GM10266 (cell line): ENCODE results near the gene COG4.

Experiments
- DNase-seq: peaks from one replicate; pipeline ENCODE4 v3.0.0; 2012; ENCODE audit errors: extremely low spot score
- TF ChIP-seq, protein P1 (sequence below): IDR thresholded peaks from 2 replicates; pipeline ENCODE4 v1.5.1; 2012; ENCODE audit warnings: mild to moderate bottlenecking, low read depth; ENCODE audit not compliant: control insufficient read depth, insufficient read depth; ENCODE audit errors: missing control alignments

Gene COG4

DNA sequence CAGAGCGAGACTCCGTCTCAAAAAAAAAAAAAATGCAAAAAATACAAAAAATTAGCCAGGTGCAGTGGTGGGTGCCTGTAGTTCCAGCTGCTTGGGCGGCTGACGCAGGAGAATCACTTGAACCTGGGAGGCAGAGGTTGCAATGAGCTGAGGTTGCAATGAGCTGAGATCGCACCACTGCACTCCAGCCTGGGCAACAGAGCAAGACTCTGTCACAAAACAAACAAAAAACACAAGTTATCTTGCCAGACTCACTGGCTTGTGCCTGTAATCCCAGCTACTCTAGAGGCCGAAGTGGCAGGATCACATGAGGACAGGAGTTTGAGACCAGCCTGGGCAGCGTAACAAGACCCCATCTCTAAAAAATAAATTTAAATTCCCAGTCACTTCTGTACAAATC, 81.0 kb downstream of the COG4 start:
- TF ChIP-seq, protein P1, sequence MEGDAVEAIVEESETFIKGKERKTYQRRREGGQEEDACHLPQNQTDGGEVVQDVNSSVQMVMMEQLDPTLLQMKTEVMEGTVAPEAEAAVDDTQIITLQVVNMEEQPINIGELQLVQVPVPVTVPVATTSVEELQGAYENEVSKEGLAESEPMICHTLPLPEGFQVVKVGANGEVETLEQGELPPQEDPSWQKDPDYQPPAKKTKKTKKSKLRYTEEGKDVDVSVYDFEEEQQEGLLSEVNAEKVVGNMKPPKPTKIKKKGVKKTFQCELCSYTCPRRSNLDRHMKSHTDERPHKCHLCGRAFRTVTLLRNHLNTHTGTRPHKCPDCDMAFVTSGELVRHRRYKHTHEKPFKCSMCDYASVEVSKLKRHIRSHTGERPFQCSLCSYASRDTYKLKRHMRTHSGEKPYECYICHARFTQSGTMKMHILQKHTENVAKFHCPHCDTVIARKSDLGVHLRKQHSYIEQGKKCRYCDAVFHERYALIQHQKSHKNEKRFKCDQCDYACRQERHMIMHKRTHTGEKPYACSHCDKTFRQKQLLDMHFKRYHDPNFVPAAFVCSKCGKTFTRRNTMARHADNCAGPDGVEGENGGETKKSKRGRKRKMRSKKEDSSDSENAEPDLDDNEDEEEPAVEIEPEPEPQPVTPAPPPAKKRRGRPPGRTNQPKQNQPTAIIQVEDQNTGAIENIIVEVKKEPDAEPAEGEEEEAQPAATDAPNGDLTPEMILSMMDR, result no peak
- DNase-seq, result no peak

DNA sequence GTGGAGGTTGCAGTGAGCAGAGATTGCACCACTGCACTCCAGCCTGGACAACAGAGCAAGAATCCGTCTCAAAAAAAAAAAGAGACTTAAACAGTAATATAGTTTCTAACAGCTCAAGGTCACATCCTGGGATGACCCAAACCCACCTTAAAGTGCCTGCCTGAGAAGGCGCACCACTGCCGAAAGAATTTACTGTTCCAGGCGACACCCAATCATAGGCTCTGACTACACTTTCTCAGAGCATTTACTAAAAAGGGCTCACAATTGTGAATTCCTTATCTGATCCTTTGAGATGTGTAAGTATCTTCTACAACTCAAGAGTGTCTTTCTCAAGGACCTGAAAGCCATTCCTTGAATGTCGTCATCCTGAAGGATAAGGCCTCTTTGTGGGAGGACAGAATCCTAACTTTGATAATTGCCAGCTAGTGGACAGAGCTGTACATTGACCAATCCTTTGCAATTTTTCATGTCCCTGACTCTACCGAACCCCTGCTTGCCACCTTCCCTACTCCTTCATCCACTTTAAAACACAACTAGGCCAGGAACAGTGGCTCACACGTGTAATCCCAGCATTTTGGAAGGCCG, 81.9 kb downstream of the COG4 start:
- DNase-seq, result no peak

DNA sequence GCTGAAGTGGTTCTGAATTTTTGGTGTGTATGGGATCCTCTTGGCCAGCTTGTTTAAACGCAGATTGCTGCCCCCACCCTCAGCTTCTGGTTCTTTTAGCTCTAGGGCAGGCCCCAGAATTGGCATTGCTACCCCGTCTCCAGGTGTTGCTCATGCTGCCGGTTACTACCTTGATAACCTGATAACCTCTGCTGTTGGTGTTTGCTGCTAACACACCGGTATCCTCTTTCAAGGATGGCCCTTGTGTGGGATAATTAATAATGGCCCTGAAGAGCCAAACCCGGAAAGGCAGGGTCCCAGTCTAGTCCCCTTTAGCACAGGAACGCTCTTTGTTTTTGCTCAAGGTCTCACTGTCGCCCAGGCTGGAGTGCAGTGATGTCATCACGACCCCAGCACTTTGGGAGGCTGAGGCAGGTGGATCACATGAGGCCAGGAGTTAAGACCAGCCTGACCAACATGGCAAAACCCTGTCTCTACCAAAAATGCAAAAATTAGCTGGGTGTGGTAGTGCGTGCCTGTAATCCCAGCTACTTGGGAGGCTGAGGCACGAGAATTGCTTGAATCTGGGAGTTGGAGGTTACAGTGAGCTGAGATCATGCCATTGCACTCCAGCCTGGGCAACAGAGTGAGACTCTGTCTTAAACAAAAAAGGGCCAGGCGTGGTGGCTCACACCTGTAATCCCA, 83.2 kb downstream of the COG4 start:
- no peak for DNase-seq
- TF ChIP-seq, protein P1, result no peak

More for the DNA sequence above, 81.9 kb downstream of the COG4 start:
- TF ChIP-seq, protein P1, result no peak

DNA sequence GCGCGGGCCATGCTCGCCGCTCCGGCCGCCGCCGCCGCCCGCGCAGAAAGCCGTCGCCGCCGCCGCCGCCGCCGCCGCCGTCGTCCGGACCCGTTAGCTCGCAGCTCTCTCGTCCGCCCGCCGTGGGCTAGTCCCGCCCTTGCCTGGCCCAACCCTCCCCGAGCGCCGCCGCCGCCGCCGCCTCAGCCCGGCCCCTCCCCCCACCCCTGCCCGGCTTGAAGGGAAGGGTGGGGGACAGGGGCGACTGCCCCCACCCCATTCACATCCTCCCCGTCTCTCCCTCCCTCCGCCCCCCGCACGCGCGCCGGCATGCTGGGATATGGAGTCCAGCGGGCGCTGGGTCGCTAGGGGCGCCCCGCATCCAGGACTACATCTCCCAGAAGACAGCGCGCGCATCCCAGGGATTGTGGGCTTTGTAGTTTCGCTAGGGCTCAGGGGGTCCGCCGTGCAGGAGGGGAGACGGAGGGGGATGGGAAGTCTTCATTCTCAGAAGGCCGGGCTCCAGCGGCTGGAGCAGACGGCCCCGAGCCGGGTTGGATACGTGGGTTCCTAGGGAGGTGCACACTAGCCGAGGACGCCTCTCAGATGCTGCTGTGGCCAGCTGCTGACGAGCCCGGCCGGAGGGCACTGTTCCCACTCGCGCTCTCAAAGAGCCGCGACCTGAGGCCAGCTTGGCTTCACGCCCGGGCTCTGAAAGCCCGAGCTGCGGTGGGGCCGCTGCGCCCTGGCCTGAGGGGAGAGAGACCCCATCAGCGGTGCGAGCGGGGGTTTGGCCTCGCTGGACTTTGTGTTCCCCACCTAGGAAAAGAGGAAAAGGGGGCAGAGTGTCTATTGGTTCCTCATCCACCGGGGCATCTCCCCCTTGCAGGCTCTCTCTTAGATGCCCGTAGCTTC, 84.1 kb downstream of the COG4 start, which contains the start of gene ST3GAL2:
ST3GAL2 (minus strand) TSS at position 132 of the 894 bp plus-strand sequence. CDS start 40,570 bp downstream, outside the sequence.
- TF ChIP-seq, protein P1, result no peak
- peak; percentile 97 for DNase-seq

- TF ChIP-seq, protein P1, result no peak
- DNase-seq, result no peak
Observed at GRCh38 chr16:70438585-70438968, 84.8 kb downstream of the COG4 start.

DNA sequence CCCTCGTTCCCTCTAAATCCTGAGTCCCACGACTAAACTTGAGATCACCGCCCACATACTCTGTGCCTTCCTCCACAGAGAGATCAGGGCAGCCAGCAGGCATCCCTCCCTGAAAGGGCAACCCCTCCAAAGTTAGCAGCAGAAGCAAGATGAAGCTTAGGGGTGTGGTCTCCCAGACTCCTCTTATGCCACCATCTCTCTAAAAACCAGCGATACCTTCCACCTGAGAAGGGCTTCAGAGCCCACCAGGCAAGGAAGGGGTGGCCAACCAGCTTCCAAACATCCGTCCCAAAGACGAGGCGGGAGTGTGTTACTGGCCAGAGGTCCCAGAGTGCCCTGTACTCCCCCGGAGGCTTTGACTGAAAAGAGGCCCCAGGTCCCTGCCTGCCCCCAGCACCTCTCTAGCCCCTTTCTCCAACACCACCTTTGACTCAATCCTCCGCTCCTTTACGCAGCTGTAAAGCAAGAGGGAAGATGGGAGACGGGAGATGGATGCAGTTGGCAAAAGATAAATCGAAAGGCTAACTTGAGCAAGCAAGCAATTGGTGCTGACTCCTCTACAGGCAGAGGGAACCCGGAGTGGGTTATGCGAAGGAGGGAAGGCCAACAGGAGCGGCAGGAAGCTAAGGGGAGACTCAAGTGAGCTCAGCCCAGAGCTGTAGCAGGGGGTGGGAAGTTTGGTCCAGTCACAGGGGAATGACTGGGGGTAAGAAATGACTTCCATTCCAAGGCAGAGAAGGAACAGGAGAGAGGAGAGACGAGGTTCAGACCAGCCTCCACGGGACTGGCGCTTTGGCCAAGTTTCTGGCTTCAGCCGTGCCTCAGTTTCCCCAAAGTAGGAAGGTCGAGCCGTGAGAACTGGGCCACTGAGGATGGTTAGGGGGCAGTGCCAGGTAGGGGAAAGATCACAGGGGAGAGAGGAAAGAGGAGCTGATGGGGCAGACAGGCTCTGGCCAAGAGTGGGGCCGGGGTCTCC, 85.5 kb downstream of the COG4 start:
- no peak for DNase-seq
- TF ChIP-seq, protein P1, result no peak
